HG03066 (cell line): ENCODE data around the gene C12orf54.
"Not testable (repeated sequence)": the region's sequence is repeated elsewhere in the genome, so short reads cannot be mapped to it uniquely, and the experiment has no call there.

Experiments used
- ATAC-seq: cut with Tn5 transposase; IDR thresholded peaks from one replicate; pipeline ENCODE4 v1.9.1; 2021; ENCODE audit warnings: low read depth; ENCODE audit not compliant: unreplicated experiment

Gene C12orf54

GRCh38 chr12:48482198-48482597 lies at the start of gene C12orf54:
C12orf54 (plus strand) TSS chr12:48482498; CDS start chr12:48483297, 799 bp downstream.
- no peak for ATAC-seq

GRCh38 chr12:48434016-48434415 lies 48.3 kb upstream of the C12orf54 start:
- not testable (repeated sequence) for ATAC-seq

GRCh38 chr12:48441069-48441468 lies 41.2 kb upstream of the C12orf54 start:
- no peak for ATAC-seq

GRCh38 chr12:48442179-48442847 lies 40.0 kb upstream of the C12orf54 start:
- no peak for ATAC-seq

GRCh38 chr12:48445538-48445937 lies 36.8 kb upstream of the C12orf54 start:
- no peak for ATAC-seq

- ATAC-seq: no peak
Measured at GRCh38 chr12:48446161-48446776, 36.0 kb upstream of the C12orf54 start.

- no peak for ATAC-seq
Measured at GRCh38 chr12:48447755-48448154, 34.5 kb upstream of the C12orf54 start.

- ATAC-seq: no peak
Measured at GRCh38 chr12:48451372-48451771, 30.9 kb upstream of the C12orf54 start.

GRCh38 chr12:48452961-48453360 lies 29.3 kb upstream of the C12orf54 start:
- not testable (repeated sequence) for ATAC-seq

- ATAC-seq: no peak
Measured at GRCh38 chr12:48454667-48455066, 27.6 kb upstream of the C12orf54 start.

GRCh38 chr12:48455116-48455515 lies 27.2 kb upstream of the C12orf54 start:
- no peak for ATAC-seq

GRCh38 chr12:48459259-48459658 lies 23.0 kb upstream of the C12orf54 start:
- no peak for ATAC-seq

- ATAC-seq: not testable (repeated sequence)
Measured at GRCh38 chr12:48469027-48469426, 13.3 kb upstream of the C12orf54 start.

- ATAC-seq: no peak
Measured at GRCh38 chr12:48472259-48472658, 10.0 kb upstream of the C12orf54 start, which contains the start of gene ANP32D. ANP32D (plus strand) TSS chr12:48472559; CDS start chr12:48472665, 106 bp downstream.

- no peak for ATAC-seq
Measured at GRCh38 chr12:48473061-48473460, 9.2 kb upstream of the C12orf54 start.

- not testable (repeated sequence) for ATAC-seq
Measured at GRCh38 chr12:48474497-48474896, 7.8 kb upstream of the C12orf54 start.

GRCh38 chr12:48482930-48483329 lies 632 bp downstream of the C12orf54 start:
- ATAC-seq: no peak

- ATAC-seq: no peak
Measured at GRCh38 chr12:48486261-48486660, 4.0 kb downstream of the C12orf54 start.

- no peak for ATAC-seq
Measured at GRCh38 chr12:48486679-48487078, 4.4 kb downstream of the C12orf54 start.

GRCh38 chr12:48489012-48489411 lies 6.7 kb downstream of the C12orf54 start:
- peak; percentile 86 for ATAC-seq

GRCh38 chr12:48489456-48489855 lies 7.2 kb downstream of the C12orf54 start:
- ATAC-seq: not testable (repeated sequence)

- ATAC-seq: not testable (repeated sequence)
Measured at GRCh38 chr12:48500281-48500680, 18.0 kb downstream of the C12orf54 start.
